MCF 10A (cell line): ENCODE results near the gene NIT1. TPM values are rescaled to one million over a fixed set of nuclear protein-coding genes. Genes with fewer than 3 reads are reported as not detected.
A peak's percentile ranks its signal among the peaks of the same experiment; 100 is the strongest.

Source experiments
- BruUV-seq: library from RNA; stranded (reverse); fragments of 400-500 nt; replicated peaks from 2 replicates; lab custom pipeline; 2021; lab: Mats Ljungman, UMichigan
- CTCF ChIA-PET: fragments of 300-600 bp; sonication (Branson Sonifier 250); formaldehyde crosslinking; extraction: SDS; loops from one replicate; lab custom pipeline; 2021; ENCODE audit warnings: antibody characterized with exemption, inconsistent platforms; lab: Yijun Ruan, JAX
- POLR2A ChIA-PET: fragments of 300-600, 350-650 bp; sonication (Branson Sonifier 250); formaldehyde crosslinking; extraction: SDS; loops from one replicate; lab custom pipeline; 2020; ENCODE audit warnings: antibody characterized with exemption, inconsistent platforms; lab: Yijun Ruan, JAX
- DNase-seq: peaks from one replicate; pipeline ENCODE4 v3.0.0-alpha.2; 2018; ENCODE audit not compliant: unreplicated experiment
- H3K27ac Mint-ChIP-seq: one replicate; pipeline ENCODE4 v1.8.0; 2022; ENCODE audit warnings: mild to moderate bottlenecking, low read depth, mixed read lengths; ENCODE audit not compliant: unreplicated experiment
- H3K27me3 Mint-ChIP-seq: one replicate; pipeline ENCODE4 v1.8.0; 2022; ENCODE audit warnings: mixed read lengths; ENCODE audit not compliant: insufficient read depth, unreplicated experiment
- H3K36me3 Mint-ChIP-seq: one replicate; pipeline ENCODE4 v1.8.0; 2022; ENCODE audit warnings: mild to moderate bottlenecking, moderate library complexity, mixed read lengths; ENCODE audit not compliant: insufficient read depth, unreplicated experiment
- H3K4me1 Mint-ChIP-seq: one replicate; pipeline ENCODE4 v1.8.0; 2022; ENCODE audit warnings: mixed read lengths; ENCODE audit not compliant: insufficient read depth, unreplicated experiment
- H3K4me3 Mint-ChIP-seq: one replicate; pipeline ENCODE4 v1.8.0; 2022; ENCODE audit warnings: mild to moderate bottlenecking, moderate library complexity, mixed read lengths; ENCODE audit not compliant: unreplicated experiment
- H3K9me3 Mint-ChIP-seq: one replicate; pipeline ENCODE4 v1.8.0; 2022; ENCODE audit warnings: mixed read lengths; ENCODE audit not compliant: unreplicated experiment
- CTCF ChIP-seq: fragments of 200-600 bp; IDR thresholded peaks from one replicate; pipeline ENCODE4 v1.8.0; 2022; ENCODE audit warnings: antibody characterized with exemption, mild to moderate bottlenecking; ENCODE audit not compliant: unreplicated experiment
- intact Hi-C: fragments of 100-400 bp; cut with micrococcal nuclease; formaldehyde crosslinking; loops from 2 replicates; pipeline ENCODE4 v1.14.1; 2022
- total RNA-seq: library from RNA; stranded (reverse); gene quantifications from 2 replicates; pipeline ENCODE4 v1.2.3, GENCODE V29; 2022

The NIT1 gene
- total RNA-seq, 1 experiment from 2014 or later = 73.4 TPM

GRCh38 chr1:161121834-161122233 is 3.9 kb downstream of the NIT1 start:
- TF ChIP-seq CTCF = no peak
- no peak for DNase-seq
- CTCF ChIA-PET = interaction anchor here (0.6 to 1.5 kb wide), 16 partner anchors 11 to 287 kb away, joined by 3 to 5 read pairs (median 3); partner anchors contain the start of genes DEDD and USF1
- H3K27ac Mint-ChIP-seq = no peak overlapping the region
- H3K36me3 Mint-ChIP-seq = peaks cover 85% of the 10 kb centered on the region
- no peaks in the 10 kb centered on the region for H3K27me3 Mint-ChIP-seq
- POLR2A ChIA-PET = interaction anchor here (0.6 to 2.2 kb wide), 11 partner anchors 8 to 170 kb away, joined by 3 to 17 read pairs (median 4); partner anchors contain the start of genes F11R and USF1
- H3K4me1 Mint-ChIP-seq = peaks cover 29% of the 10 kb centered on the region
- no TSS peak for BruUV-seq
- H3K4me3 Mint-ChIP-seq = no peak overlapping the region
- intact Hi-C loops = no loop called here
- H3K9me3 Mint-ChIP-seq = no peaks in the 10 kb centered on the region

- Mint-ChIP-seq H3K27ac (peak overlapping the region; percentile 36), H3K27me3 (no peaks in the 10 kb centered on the region), H3K4me3 (no peak overlapping the region), H3K9me3 (no peaks in the 10 kb centered on the region), H3K4me1 (peaks cover 35% of the 10 kb centered on the region), H3K36me3 (peaks cover 90% of the 10 kb centered on the region)
- POLR2A ChIA-PET = interaction anchor here (0.9 to 1.8 kb wide), 3 partner anchors 9 to 171 kb away, joined by 3 to 5 read pairs (median 4); partner anchors contain the start of gene USF1
- TF ChIP-seq CTCF = no peak
- BruUV-seq = no TSS peak
- CTCF ChIA-PET = interaction anchor here (1.3 kb wide), 1 partner anchor 9 kb away, joined by 4 read pairs; the partner anchor contains the start of gene DEDD
- no peak for DNase-seq
- intact Hi-C loops = no loop called here
Observed at GRCh38 chr1:161122967-161123366, 5.1 kb downstream of the NIT1 start.

GRCh38 chr1:161127649-161128048 is 9.7 kb downstream of the NIT1 start:
- Mint-ChIP-seq H3K4me3 (no peak overlapping the region), H3K27me3 (no peaks in the 10 kb centered on the region), H3K27ac (no peak overlapping the region), H3K4me1 (peaks cover 29% of the 10 kb centered on the region), H3K36me3 (peaks cover 77% of the 10 kb centered on the region), H3K9me3 (no peaks in the 10 kb centered on the region)
- ChIA-PET CTCF (interaction anchor here (0.6 to 1.5 kb wide), 6 partner anchors 11 to 176 kb away, joined by 3 to 7 read pairs (median 4); no protein-coding TSS in a partner anchor), POLR2A (interaction anchor here (0.6 to 2.1 kb wide), 4 partner anchors 82 to 389 kb away, joined by 3 to 8 read pairs (median 4); partner anchors contain the start of genes F11R and USF1)
- no peak for DNase-seq
- intact Hi-C loops = no loop called here
- no TSS peak for BruUV-seq
- TF ChIP-seq CTCF = no peak

- intact Hi-C loops = no loop called here
- Mint-ChIP-seq H3K27me3 (no peaks in the 10 kb centered on the region), H3K36me3 (peaks cover 65% of the 10 kb centered on the region), H3K9me3 (no peaks in the 10 kb centered on the region), H3K4me3 (no peak overlapping the region), H3K27ac (no peak overlapping the region), H3K4me1 (peaks cover 29% of the 10 kb centered on the region)
- TF ChIP-seq CTCF = no peak
- DNase-seq = no peak
- ChIA-PET CTCF (interaction anchor here (1.5 kb wide), 1 partner anchor 131 kb away, joined by 5 read pairs; no protein-coding TSS in a partner anchor), POLR2A (interaction anchor here (0.6 to 10.3 kb wide), 2 partner anchors 97 to 109 kb away, joined by 3 to 101 read pairs; partner anchors contain the start of genes F11R and TOMM40L)
- no TSS peak for BruUV-seq
Observed at GRCh38 chr1:161128591-161129420, 10.9 kb downstream of the NIT1 start.
